Loucy (cell line): ENCODE measurements around the gene ARHGAP10.

Source experiments
- H2AFZ ChIP-seq: fragments of 200-600 bp; sonication (generic); 2 replicates; pipeline ENCODE4 v1.6.0; 2016; ENCODE audit warnings: antibody characterized with exemption, mild to moderate bottlenecking, low read length, moderate library complexity
- H3F3A ChIP-seq: fragments of 200-600 bp; 2 replicates; pipeline ENCODE4 v1.6.0; 2016; ENCODE audit warnings: antibody characterized with exemption, low read depth, mild to moderate bottlenecking
- H3K27me3 ChIP-seq: fragments of 200-600 bp; sonication (generic); 2 replicates; pipeline ENCODE4 v1.6.1; 2014; ENCODE audit warnings: low read length, mild to moderate bottlenecking; ENCODE audit not compliant: insufficient read depth, poor library complexity, severe bottlenecking
- H3K36me3 ChIP-seq: fragments of 200-600 bp; sonication (generic); 2 replicates; pipeline ENCODE4 v1.6.1; 2016; ENCODE audit warnings: low read length; ENCODE audit not compliant: insufficient read depth
- H3K4me1 ChIP-seq: fragments of 200-600 bp; sonication (generic); 2 replicates; pipeline ENCODE4 v1.5.1; 2014; ENCODE audit warnings: low read length, mild to moderate bottlenecking; ENCODE audit not compliant: insufficient read depth, poor library complexity, severe bottlenecking
- H3K4me2 ChIP-seq: fragments of 200-600 bp; sonication (generic); 2 replicates; pipeline ENCODE4 v1.6.0; 2014; ENCODE audit warnings: antibody characterized with exemption, low read length, low read depth, mild to moderate bottlenecking; ENCODE audit not compliant: poor library complexity, severe bottlenecking
- H3K4me3 ChIP-seq: fragments of 200-600 bp; sonication (generic); 2 replicates; pipeline ENCODE4 v1.5.1; 2014; ENCODE audit warnings: low read length, mild to moderate bottlenecking, mixed read lengths; ENCODE audit not compliant: poor library complexity, severe bottlenecking
- H3K79me2 ChIP-seq: fragments of 200-600 bp; sonication (generic); 2 replicates; pipeline ENCODE4 v1.6.1; 2014; ENCODE audit warnings: low read length; ENCODE audit not compliant: insufficient read depth
- H3K9ac ChIP-seq: fragments of 200-600 bp; sonication (generic); 2 replicates; pipeline ENCODE4 v1.6.0; 2014; ENCODE audit warnings: mild to moderate bottlenecking, low read depth, low read length, moderate library complexity; ENCODE audit not compliant: poor library complexity, severe bottlenecking
- H3K9me2 ChIP-seq: fragments of 200-600 bp; sonication (generic); replicated peaks from 2 replicates; pipeline ENCODE4 v1.6.1; 2016; ENCODE audit warnings: low read depth, low read length, mixed read lengths
- H3K9me3 ChIP-seq: fragments of 200-600 bp; sonication (generic); 2 replicates; pipeline ENCODE4 v1.6.1; 2014; ENCODE audit warnings: mild to moderate bottlenecking, antibody characterized with exemption, low read length, low read depth; ENCODE audit not compliant: insufficient read depth
- H4K20me1 ChIP-seq: fragments of 200-600 bp; sonication (generic); 2 replicates; pipeline ENCODE4 v1.6.0; 2014; ENCODE audit warnings: antibody characterized with exemption, low read length, mild to moderate bottlenecking; ENCODE audit not compliant: insufficient read depth, poor library complexity, severe bottlenecking
- CTCF ChIP-seq: fragments of 200-600 bp; sonication (generic); conservative IDR thresholded peaks from 2 replicates; pipeline ENCODE4 v1.5.1; 2014; ENCODE audit warnings: mild to moderate bottlenecking, antibody characterized with exemption, low read length
- EZH2phosphoT487 ChIP-seq: fragments of 200-600 bp; IDR thresholded peaks from 2 replicates; pipeline ENCODE4 v1.6.1; 2018; ENCODE audit warnings: antibody characterized with exemption, mild to moderate bottlenecking, moderate library complexity, borderline replicate concordance

ARHGAP10 gene

GRCh38 chr4:147769386-147769785 is 37.5 kb downstream of the ARHGAP10 start:
- no peaks in the 10 kb centered on the region; the same call in 1 of the 2 replicates for H3K36me3 ChIP-seq
- H4K20me1 ChIP-seq = peaks cover 31% of the 10 kb centered on the region
- no peak overlapping the region for H3K4me3 ChIP-seq
- TF ChIP-seq EZH2phosphoT487 (no peak), CTCF (no peak)
- H2AFZ ChIP-seq = no peak overlapping the region
- no peaks in the 10 kb centered on the region for H3K9me3 ChIP-seq
- peaks cover 21% of the 10 kb centered on the region for H3K4me1 ChIP-seq
- peaks cover 41% of the 10 kb centered on the region for H3K79me2 ChIP-seq
- H3K4me2 ChIP-seq = no peak overlapping the region
- H3K9me2 ChIP-seq = no peaks in the 10 kb centered on the region
- peaks cover 52% of the 10 kb centered on the region for H3K27me3 ChIP-seq
- no peak overlapping the region for H3K9ac ChIP-seq
- H3F3A ChIP-seq = no peaks in the 10 kb centered on the region

GRCh38 chr4:147770831-147771230 is 38.9 kb downstream of the ARHGAP10 start:
- Histone ChIP-seq H3K4me3 (no peak overlapping the region), H3K9ac (no peak overlapping the region), H3K4me1 (peaks cover 21% of the 10 kb centered on the region), H3K36me3 (no peaks in the 10 kb centered on the region; the same call in 1 of the 2 replicates), H4K20me1 (peaks cover 25% of the 10 kb centered on the region), H2AFZ (no peak overlapping the region), H3K9me2 (no peaks in the 10 kb centered on the region), H3F3A (no peaks in the 10 kb centered on the region), H3K4me2 (no peak overlapping the region), H3K79me2 (peaks cover 39% of the 10 kb centered on the region), H3K27me3 (peaks cover 52% of the 10 kb centered on the region), H3K9me3 (no peaks in the 10 kb centered on the region)
- TF ChIP-seq CTCF (no peak), EZH2phosphoT487 (no peak)

GRCh38 chr4:147772056-147772455 is 40.2 kb downstream of the ARHGAP10 start:
- no peak overlapping the region for H3K4me3 ChIP-seq
- H4K20me1 ChIP-seq = peaks cover 25% of the 10 kb centered on the region
- no peaks in the 10 kb centered on the region for H3F3A ChIP-seq
- peaks cover 21% of the 10 kb centered on the region for H3K4me1 ChIP-seq
- no peaks in the 10 kb centered on the region; the same call in 1 of the 2 replicates for H3K36me3 ChIP-seq
- H3K27me3 ChIP-seq = peaks cover 52% of the 10 kb centered on the region
- H3K9ac ChIP-seq = no peak overlapping the region
- peaks cover 43% of the 10 kb centered on the region for H3K79me2 ChIP-seq
- no peaks in the 10 kb centered on the region for H3K9me2 ChIP-seq
- no peak overlapping the region for H2AFZ ChIP-seq
- H3K4me2 ChIP-seq = no peak overlapping the region
- no peaks in the 10 kb centered on the region for H3K9me3 ChIP-seq
- TF ChIP-seq EZH2phosphoT487 (no peak), CTCF (no peak)
